WTC11 (cell line): ENCODE measurements around the gene NPAS3. TPM values are rescaled to one million over a fixed set of nuclear protein-coding genes. Genes with fewer than 3 reads are reported as not detected.
A peak's percentile ranks its signal among the peaks of the same experiment; 100 is the strongest.

ENCODE experiments used
- ATAC-seq: fragments of 200-7000 bp; cut with Tn5 transposase; 2 replicates; pipeline ENCODE4 v1.10.0; 2021; ENCODE audit warnings: mild to moderate bottlenecking, moderate library complexity
- CTCF ChIA-PET: fragments of 300-600 bp; sonication (Branson Sonifier 250); formaldehyde crosslinking; loops from one replicate; lab custom pipeline; 2021; ENCODE audit warnings: antibody characterized with exemption; lab: Charles Lee
- POLR2A ChIA-PET: fragments of 350-600 bp; sonication (Branson Sonifier 250); formaldehyde crosslinking; loops from one replicate; lab custom pipeline; 2021; ENCODE audit warnings: antibody characterized with exemption; lab: Charles Lee
- DNase-seq: peaks from one replicate; pipeline ENCODE4 v3.0.0; 2021; ENCODE audit warnings: low spot score
- H3K27ac Mint-ChIP-seq: 2 replicates; pipeline ENCODE4 v1.8.0; 2021; ENCODE audit warnings: mixed read lengths
- H3K27me3 Mint-ChIP-seq: 2 replicates; pipeline ENCODE4 v1.8.0; 2021; ENCODE audit warnings: low read depth, mild to moderate bottlenecking, moderate library complexity, mixed read lengths
- H3K36me3 Mint-ChIP-seq: 2 replicates; pipeline ENCODE4 v1.8.0; 2021; ENCODE audit warnings: mixed read lengths
- H3K4me1 Mint-ChIP-seq: 2 replicates; pipeline ENCODE4 v1.8.0; 2022; ENCODE audit warnings: mixed read lengths
- H3K4me3 Mint-ChIP-seq: 2 replicates; pipeline ENCODE4 v1.8.0; 2021; ENCODE audit warnings: mild to moderate bottlenecking, moderate library complexity, mixed read lengths
- H3K9me3 Mint-ChIP-seq: 2 replicates; pipeline ENCODE4 v1.8.0; 2021; ENCODE audit warnings: mixed read lengths
- ATF1 ChIP-seq: sonication (generic); formaldehyde crosslinking; IDR thresholded peaks from 2 replicates; pipeline ENCODE4 v1.8.1; 2023; ENCODE audit warnings: mild to moderate bottlenecking, moderate library complexity, missing genetic modification reagents
- CREB1 ChIP-seq: sonication (generic); formaldehyde crosslinking; IDR thresholded peaks from 2 replicates; pipeline ENCODE4 v1.8.0; 2023; ENCODE audit warnings: mild to moderate bottlenecking, missing genetic modification reagents
- FOXJ3 ChIP-seq: sonication (generic); formaldehyde crosslinking; IDR thresholded peaks from 2 replicates; pipeline ENCODE4 v1.9.0; 2021; ENCODE audit warnings: missing genetic modification reagents, mild to moderate bottlenecking, borderline replicate concordance
- FOXK1 ChIP-seq: sonication (generic); formaldehyde crosslinking; IDR thresholded peaks from 2 replicates; pipeline ENCODE4 v1.8.0; 2022; ENCODE audit warnings: mild to moderate bottlenecking, moderate library complexity, missing genetic modification reagents
- FOXP4 ChIP-seq: sonication (generic); formaldehyde crosslinking; IDR thresholded peaks from 2 replicates; pipeline ENCODE4 v1.8.0; 2022; ENCODE audit warnings: mild to moderate bottlenecking, missing genetic modification reagents
- GTF2I ChIP-seq: fragments of 250-450 bp; sonication (Bioruptor Pico); conservative IDR thresholded peaks from 2 replicates; pipeline ENCODE4 v1.4.0; 2021; ENCODE audit warnings: mild to moderate bottlenecking
- HMGA2 ChIP-seq: fragments of 250-450 bp; sonication (Bioruptor Pico); IDR thresholded peaks from 2 replicates; pipeline ENCODE4 v1.4.0; 2021; ENCODE audit warnings: mild to moderate bottlenecking, moderate library complexity
- JAZF1 ChIP-seq: fragments of 250-450 bp; sonication (Bioruptor Pico); IDR thresholded peaks from 2 replicates; pipeline ENCODE4 v1.9.0; 2021; ENCODE audit warnings: moderate library complexity, mild to moderate bottlenecking, inconsistent platforms
- MYBL2 ChIP-seq: sonication (generic); formaldehyde crosslinking; IDR thresholded peaks from 2 replicates; pipeline ENCODE4 v1.8.1; 2023; ENCODE audit warnings: mild to moderate bottlenecking, moderate library complexity, missing genetic modification reagents
- NR2C2 ChIP-seq: sonication (generic); formaldehyde crosslinking; IDR thresholded peaks from 2 replicates; pipeline ENCODE4 v1.8.0; 2022; ENCODE audit warnings: mild to moderate bottlenecking, missing genetic modification reagents
- PREB ChIP-seq: sonication (generic); formaldehyde crosslinking; IDR thresholded peaks from 2 replicates; pipeline ENCODE4 v1.8.1; 2022; ENCODE audit warnings: mild to moderate bottlenecking, missing genetic modification reagents, moderate library complexity, borderline replicate concordance
- PRRX2 ChIP-seq: fragments of 250-450 bp; sonication (Bioruptor Pico); IDR thresholded peaks from 2 replicates; pipeline ENCODE4 v1.8.0; 2021; ENCODE audit warnings: mild to moderate bottlenecking
- RELA ChIP-seq: sonication (generic); formaldehyde crosslinking; IDR thresholded peaks from 2 replicates; pipeline ENCODE4 v1.8.1; 2022; ENCODE audit warnings: missing genetic modification reagents, mild to moderate bottlenecking, borderline replicate concordance
- SOX15 ChIP-seq: fragments of 250-450 bp; sonication (Bioruptor Pico); IDR thresholded peaks from 2 replicates; pipeline ENCODE4 v1.9.0; 2021; ENCODE audit warnings: mild to moderate bottlenecking
- TEAD1 ChIP-seq: sonication (generic); formaldehyde crosslinking; IDR thresholded peaks from 2 replicates; pipeline ENCODE4 v1.8.0; 2022; ENCODE audit warnings: mild to moderate bottlenecking, missing genetic modification reagents
- ZNF263 ChIP-seq: sonication (generic); formaldehyde crosslinking; IDR thresholded peaks from 2 replicates; pipeline ENCODE4 v1.8.1; 2022; ENCODE audit warnings: low read depth, mild to moderate bottlenecking, moderate library complexity, missing genetic modification reagents
- ZNF281 ChIP-seq: sonication (generic); formaldehyde crosslinking; IDR thresholded peaks from 2 replicates; pipeline ENCODE4 v1.8.0; 2023; ENCODE audit warnings: mild to moderate bottlenecking, missing genetic modification reagents
- ZNF317 ChIP-seq: sonication (generic); formaldehyde crosslinking; IDR thresholded peaks from 2 replicates; pipeline ENCODE4 v1.8.1; 2023; ENCODE audit warnings: low read depth, mild to moderate bottlenecking, moderate library complexity, missing genetic modification reagents, borderline replicate concordance
- ZNF416 ChIP-seq: fragments of 250-450 bp; sonication (Bioruptor Pico); IDR thresholded peaks from 2 replicates; pipeline ENCODE4 v1.9.0; 2021; ENCODE audit warnings: mild to moderate bottlenecking, inconsistent platforms
- ZNF423 ChIP-seq: fragments of 250-450 bp; sonication (Bioruptor Pico); IDR thresholded peaks from 2 replicates; pipeline ENCODE4 v2.1.2; 2022; ENCODE audit warnings: mild to moderate bottlenecking, moderate library complexity
- total RNA-seq: library from RNA; stranded (reverse); gene quantifications from 3 replicates; pipeline ENCODE4 v1.2.3, GENCODE V29; 2021

Gene NPAS3
- total RNA-seq, 1 experiment from 2014 or later = 3.2 TPM

- ChIA-PET CTCF (no interaction called here), POLR2A (no interaction called here)
- Mint-ChIP-seq H3K4me1 (peaks cover 8% of the 10 kb centered on the region), H3K27me3 (no peaks in the 10 kb centered on the region), H3K4me3 (no peak overlapping the region), H3K36me3 (no peaks in the 10 kb centered on the region), H3K27ac (no peak overlapping the region), H3K9me3 (no peaks in the 10 kb centered on the region)
- TF ChIP-seq GTF2I (CRISPR knock-in tag) (no peak), ZNF281 (CRISPR knock-in tag) (no peak), ZNF317 (CRISPR knock-in tag) (no peak), HMGA2 (CRISPR knock-in tag) (no peak)
- DNase-seq (no peak), ATAC-seq (no peak)
Observed at GRCh38 chr14:33010495-33010894, 71.8 kb downstream of the NPAS3 start.

GRCh38 chr14:33014710-33015109 is 76.0 kb downstream of the NPAS3 start:
- peaks cover 6% of the 10 kb centered on the region for H3K4me1 Mint-ChIP-seq
- H3K9me3 Mint-ChIP-seq = no peaks in the 10 kb centered on the region
- POLR2A ChIA-PET = no interaction called here
- no peaks in the 10 kb centered on the region for H3K27me3 Mint-ChIP-seq
- CTCF ChIA-PET = interaction anchor here (1.4 kb wide), 1 partner anchor 10 kb away, joined by 3 read pairs; no protein-coding TSS in a partner anchor
- peak; percentile 43; the same call in 1 of the 2 replicates for ATAC-seq
- H3K36me3 Mint-ChIP-seq = no peaks in the 10 kb centered on the region
- DNase-seq = peak; percentile 15
- no peak overlapping the region for H3K4me3 Mint-ChIP-seq
- H3K27ac Mint-ChIP-seq = no peak overlapping the region
- no peak for TF ChIP-seq NR2C2

- no peak for DNase-seq
- no peak overlapping the region for H3K27ac Mint-ChIP-seq
- no peaks in the 10 kb centered on the region for H3K36me3 Mint-ChIP-seq
- no peak overlapping the region for H3K4me3 Mint-ChIP-seq
- no peaks in the 10 kb centered on the region for H3K9me3 Mint-ChIP-seq
- CTCF ChIA-PET = no interaction called here
- POLR2A ChIA-PET = no interaction called here
- TF ChIP-seq HMGA2 (CRISPR knock-in tag) (no peak), FOXK1 (CRISPR knock-in tag) (no peak), ZNF263 (CRISPR knock-in tag) (no peak), MYBL2 (CRISPR knock-in tag) (no peak), TEAD1 (no peak), SOX15 (no peak), FOXJ3 (no peak), ZNF416 (CRISPR knock-in tag) (no peak), RELA (no peak), JAZF1 (CRISPR knock-in tag) (no peak), PRRX2 (CRISPR knock-in tag) (no peak), ATF1 (CRISPR knock-in tag) (no peak), PREB (CRISPR knock-in tag) (no peak), FOXP4 (CRISPR knock-in tag) (no peak), CREB1 (no peak), ZNF423 (CRISPR knock-in tag) (no peak)
- peaks cover 6% of the 10 kb centered on the region for H3K4me1 Mint-ChIP-seq
- no peaks in the 10 kb centered on the region for H3K27me3 Mint-ChIP-seq
- ATAC-seq = no peak
Observed at GRCh38 chr14:33016613-33017012, 77.9 kb downstream of the NPAS3 start.
